GM21576 (cell line): ENCODE results near the gene FAM170B.

Experiments
- ATAC-seq: cut with Tn5 transposase; IDR thresholded peaks from one replicate; pipeline ENCODE4 v1.9.1; 2021; ENCODE audit warnings: mild to moderate bottlenecking, moderate library complexity; ENCODE audit not compliant: unreplicated experiment

Gene FAM170B

DNA sequence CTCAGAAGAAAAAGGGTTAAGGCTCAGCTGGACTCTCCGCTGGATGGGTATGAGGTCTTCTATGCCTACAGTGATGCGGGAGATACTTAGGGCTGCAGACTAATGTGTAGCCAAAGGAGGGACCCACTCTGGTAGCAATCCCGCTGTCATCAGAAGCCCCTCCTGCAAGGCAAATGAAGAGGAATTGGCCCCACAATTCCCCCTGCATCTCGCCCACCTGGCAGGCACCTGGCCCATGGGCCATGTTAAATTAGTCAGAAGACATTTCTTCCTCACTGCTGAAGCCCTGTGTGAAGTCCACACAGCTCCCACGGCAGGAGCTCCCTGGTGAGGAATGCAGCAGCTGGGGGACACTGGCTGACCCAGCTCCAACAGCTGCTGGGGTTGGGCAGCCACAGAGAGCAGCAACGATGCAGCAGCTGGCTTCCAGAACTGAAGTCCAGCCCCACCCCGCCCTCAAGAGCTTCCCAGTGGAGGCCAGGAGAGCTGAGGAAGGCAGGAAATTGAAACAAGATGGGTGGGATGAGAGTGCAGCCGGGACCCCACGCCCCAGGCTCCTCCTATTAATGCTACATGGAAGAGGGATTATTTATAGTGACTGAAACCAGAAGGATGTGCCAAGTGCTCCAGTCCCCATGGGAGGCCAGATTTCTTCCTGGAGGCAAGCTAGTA, 24.0 kb downstream of the FAM170B start:
- no peak for ATAC-seq

DNA sequence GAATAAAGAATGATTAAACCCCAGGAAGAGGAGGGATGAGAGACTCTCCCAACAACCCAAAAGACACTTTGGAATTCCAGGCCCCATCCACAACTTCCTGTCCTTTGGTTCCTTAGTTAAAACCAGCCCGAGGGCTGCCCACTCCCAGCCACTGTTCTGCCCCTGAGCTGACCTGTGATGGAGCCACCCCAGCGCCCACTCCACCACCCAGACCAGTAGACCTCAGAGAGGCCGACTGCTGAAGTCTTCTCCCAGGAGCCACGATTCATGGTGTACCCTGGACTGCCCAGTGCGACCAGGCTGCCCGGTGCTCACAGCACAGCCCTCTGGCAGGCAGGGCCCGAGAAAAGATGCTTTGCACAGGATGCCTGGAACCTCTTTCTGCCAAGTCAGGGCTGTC, 25.2 kb downstream of the FAM170B start:
- ATAC-seq, result no peak

DNA sequence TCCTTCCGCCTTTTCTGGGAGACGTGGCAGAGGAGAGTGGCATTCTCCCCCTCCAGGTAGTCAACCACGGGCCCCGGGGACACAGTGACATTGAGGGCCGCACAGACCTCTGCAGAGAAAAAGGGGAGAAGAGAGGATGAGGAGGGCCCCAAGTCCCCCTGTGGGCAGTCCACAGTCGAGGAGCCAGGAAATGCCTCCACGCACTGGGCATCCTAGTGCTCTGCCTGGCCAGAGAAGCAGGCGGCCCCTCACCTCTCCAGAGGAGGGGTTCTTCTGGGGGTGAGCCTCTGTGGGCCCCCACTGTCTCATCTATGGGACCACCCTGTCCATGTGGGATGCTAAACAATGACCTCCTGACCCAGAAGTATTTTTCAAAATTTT, 25.9 kb downstream of the FAM170B start:
- ATAC-seq, result no peak

DNA sequence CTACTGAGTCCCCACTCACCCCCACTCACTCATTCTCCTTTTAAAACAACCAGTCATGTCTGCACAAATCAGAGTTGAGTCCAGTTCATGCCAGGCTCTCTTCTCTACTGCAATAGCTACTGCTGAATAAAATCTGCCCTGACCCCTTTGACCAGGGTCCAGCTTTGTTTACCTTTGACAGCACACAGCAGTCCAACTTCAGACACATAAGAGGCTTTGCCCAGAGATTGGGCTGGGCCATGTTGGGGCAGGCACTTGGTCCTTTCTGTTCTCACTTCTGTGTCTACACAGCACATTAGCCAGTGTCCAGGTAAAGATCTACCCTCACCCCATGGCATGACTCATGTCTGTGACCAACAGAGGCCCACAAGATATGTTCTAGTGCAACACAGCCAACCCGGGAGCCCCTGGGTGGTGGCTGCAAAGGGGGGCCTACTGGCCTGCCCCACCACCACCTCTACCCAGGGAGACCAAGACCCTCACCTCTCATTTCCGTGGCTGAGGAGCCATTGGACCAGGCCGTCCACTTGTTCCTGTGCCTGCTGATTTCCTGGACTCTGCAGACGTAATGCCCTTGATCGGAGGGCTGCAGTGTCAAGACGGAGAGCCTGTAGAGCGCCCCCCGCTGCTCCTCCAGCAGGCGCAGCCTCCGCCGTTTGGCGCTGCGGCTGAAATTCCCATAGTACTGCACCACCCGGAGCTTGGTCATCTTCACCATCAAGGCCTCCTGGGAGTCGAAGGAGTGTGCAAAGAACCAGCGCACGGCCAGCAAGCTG, 26.5 kb downstream of the FAM170B start:
- ATAC-seq, result no peak

DNA sequence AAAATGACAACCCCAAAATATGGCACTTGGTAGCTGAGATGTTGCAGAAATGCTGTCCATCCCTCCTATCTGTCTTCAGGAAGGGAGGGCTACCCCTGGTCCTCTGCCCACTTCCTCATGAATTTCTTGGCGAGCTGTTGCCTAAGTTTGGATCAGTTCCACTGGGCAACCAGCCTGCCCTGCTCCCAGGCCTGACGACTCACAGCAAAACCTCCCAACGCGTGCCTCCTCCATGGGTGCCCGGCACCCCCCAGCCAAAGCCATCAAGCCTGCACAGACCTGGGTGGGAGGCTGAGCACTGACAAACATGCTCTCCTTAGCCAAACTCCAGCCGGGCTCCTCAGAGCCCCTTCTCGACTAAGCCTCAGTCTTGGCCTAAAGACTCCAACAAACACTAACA, 27.4 kb downstream of the FAM170B start:
- no peak for ATAC-seq

DNA sequence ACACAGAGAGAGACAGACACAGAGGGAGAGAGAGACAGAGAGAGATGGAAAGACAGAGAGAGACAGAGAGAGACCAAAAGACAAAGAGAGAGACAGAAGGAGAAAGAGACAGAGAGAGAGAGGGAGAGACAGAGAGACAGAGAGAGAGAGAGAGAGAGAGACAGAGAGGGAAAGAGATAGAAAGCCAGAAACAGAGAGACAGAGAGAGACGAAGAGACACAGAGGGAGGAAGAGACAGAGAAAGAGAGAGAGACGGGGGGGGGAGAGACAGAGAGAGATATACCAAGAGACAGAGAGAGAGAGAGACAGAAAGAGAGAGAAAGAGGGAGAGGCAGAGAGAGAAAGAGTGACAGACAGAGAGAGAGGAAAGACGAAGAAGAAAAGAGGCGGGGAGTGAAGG, 28.7 kb downstream of the FAM170B start:
- ATAC-seq, result no peak

DNA sequence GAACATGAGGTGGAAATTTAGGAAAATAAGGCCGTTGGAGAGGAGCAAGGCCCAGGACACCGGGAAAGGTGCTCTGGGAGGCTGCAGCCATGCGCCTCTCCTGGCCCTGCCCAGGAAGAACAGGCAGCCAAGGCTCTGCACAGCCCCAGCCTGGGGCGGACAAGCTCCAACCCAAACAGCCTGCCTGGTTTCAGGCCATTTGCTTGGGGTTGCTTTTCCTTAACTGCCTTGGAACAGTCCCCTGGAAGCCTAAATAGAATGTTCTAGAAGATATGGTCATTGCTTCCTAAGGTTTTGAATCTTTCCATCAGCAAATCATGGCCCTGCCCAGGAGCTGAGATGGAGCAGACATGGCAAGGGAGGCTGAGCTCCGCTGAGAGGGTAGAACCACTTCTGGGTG, 29.5 kb downstream of the FAM170B start:
- ATAC-seq, result no peak

DNA sequence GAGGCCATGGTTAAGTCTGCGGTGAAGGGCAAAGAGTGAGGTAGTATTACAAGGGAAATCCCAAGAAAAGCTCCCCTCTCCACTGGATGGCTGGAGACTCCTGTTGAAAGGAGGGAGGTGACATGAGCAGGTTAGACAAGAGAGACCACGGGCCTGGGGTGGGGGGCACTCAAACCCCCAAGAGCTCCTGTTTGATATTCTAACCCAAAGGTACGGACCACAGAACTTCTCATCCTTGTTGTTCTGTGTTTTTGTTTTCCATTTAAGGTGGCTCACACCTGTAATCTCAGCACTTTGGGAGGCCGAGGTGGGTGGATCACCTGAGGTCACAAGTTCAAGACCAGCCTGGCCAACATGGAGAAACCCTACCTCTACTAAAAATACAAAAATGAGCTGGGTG, 30.1 kb downstream of the FAM170B start:
- no peak for ATAC-seq

DNA sequence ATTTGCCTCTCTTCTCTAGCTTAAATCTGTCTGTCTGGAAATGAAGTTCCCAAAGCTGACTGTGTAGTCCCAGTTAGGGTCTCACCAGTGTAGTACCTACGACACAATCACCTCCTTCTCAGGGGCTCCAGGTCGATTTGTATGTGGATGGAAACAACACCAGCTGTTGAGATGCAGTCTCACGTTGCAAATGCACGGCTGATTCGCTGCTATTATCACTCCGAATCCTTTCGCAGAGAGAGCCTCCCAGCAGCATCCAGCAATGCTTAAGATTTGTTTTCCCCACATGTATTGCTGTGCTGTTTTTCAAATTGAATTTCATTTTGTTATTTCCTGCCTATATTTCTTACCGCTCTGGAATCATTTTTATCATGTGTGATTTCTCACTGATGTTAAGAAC, 34.8 kb downstream of the FAM170B start:
- no peak for ATAC-seq

DNA sequence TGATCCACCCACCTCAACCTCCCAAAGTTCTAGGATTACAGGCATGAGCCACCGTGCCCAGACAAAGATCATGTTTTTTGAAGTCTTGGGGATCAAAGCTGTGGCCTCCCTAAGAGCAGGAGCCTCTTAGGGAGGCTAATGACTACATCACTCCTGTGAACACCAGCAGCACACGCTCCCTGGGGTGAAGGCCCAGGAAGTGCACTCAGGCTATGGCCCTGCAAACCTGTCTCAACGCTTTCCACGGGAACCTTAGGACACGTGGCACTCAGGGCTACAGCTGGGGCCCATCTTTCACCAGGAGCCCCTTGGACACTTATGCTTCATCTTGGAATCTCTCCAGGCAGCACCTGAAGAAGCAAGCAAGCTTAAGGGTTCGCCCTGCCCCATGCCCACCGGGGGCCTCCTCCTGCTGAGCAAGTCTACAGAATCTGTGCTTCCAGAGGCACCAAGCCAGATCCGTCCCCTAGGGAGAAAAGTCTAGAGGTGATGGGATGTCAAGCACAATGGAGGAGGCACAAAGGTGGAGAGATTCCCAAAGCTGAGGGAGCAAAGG, 36.9 kb downstream of the FAM170B start:
- no peak for ATAC-seq

DNA sequence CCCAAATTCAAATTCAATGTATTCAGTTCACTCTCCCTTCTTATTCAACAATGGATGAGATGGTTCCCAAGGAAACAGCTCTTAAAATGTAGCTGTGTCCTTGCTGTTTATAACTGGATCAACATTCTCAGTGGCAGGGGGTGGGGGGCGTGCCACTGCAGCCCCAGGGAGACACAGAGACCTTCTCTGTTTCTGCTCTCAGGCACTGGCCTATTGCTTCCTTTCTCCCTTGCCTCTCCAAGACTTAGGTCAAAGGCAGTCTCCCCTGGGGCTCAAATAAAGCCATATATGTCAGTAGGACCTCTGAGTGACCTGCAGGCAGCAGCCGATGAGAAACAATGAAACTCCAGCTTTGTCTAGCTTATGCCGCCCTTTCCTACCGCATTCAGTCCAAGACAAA, 39.2 kb downstream of the FAM170B start:
- ATAC-seq, result no peak

DNA sequence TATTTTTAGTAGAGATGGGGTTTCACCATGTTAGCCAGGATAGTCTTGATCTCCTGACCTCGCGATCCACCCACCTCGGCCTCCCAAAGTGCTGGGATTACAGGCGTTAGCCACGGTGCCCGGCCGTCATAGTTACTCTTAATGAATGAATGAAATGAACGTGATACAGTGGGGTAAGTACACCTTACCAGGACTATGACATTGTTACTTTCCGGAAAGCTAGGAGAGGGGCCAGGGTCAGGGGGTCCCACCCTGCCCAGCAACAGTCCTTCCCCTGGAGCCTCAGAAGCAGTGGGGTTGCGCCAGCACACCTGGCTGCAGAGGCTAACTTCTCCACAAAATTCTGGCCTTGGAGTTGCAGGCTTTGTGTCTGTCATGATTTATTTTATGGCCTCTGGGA, 39.9 kb downstream of the FAM170B start:
- no peak for ATAC-seq

DNA sequence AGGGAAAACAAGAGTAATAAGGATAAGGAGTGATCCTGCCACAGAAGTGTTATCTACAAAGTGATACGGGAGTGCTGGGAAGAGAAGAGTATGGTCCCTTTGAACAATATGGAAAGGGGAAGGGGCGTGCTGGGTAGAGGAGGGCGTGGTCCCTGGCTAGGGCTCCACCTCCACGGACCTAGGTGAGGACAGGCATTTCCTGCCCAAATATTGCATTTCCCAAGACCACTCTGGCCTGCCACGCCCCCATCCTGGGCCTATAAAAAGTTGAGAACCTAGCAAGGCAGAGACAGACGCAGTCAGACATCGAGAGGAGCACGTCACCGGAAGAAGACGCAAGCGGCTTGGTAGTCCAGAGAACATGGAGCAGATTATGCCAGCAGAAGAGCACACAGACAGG, 41.3 kb downstream of the FAM170B start:
- ATAC-seq, result no peak

DNA sequence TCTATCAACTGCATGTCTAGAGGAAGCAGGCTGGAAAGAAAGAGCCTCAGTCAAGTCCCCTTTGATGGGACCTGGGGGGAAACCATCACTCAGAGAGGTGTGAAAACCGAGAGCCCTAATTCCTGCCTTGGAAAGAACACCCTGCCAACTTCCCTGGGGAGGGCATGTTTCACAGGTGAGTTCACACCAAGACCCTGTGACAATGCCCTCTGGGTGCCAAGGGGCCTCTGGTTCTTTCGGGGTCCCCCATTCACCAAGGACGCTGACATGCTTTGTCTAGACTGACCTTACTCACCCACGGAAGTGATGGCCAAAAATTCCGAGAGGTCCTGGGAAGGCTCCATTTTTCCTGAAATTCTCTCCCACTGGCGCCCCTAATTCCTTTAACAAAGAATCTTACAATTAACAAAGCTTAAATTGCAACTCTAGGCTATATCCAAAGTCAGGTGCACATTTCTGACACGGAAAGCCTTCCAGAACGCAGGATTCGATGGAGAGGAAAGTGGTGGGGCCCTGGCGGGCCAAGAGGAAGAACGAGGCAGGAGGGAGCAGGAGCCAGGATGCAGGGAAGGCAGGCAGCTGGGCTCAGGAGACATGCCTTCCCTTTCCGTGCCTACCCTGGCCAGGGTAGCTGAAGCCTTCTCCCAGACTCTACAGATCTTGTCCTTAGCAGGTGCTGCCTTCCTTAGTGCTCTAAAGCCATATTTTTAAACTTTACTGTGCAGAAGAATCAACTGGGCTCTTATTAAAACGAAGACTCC, 42.2 kb downstream of the FAM170B start:
- ATAC-seq, result no peak

DNA sequence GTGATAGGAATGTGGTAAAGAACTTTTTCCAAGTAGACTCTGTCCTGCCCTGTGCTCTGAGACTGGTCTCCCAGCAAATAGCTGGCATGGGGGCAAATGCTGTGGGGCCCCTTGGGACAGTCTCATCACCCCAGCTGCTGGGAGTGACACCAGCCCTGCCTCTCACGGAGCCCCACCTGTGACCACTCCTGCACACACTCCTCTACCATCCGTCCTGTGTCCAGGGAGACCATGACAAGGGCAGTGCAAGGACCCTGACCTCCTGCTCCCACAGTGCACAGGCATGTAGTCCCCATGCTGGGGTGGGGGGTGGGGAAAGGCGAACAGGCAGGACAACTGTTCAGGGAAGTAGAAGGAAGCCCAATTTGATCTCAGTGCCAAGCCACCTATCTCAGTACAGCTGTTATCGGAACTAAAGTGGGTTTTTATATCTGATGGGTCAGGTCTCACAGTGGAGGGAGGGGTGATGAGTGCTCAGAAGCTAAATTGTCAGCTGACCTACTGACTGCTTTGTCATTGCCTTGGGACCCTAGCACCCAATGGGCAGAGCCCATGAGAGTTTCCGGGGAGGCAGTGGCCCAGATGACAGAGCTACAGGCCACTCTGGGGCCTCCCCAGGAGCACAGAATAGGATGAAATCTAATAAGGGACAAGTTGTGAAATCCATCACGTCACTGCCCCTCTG, 43.0 kb downstream of the FAM170B start:
- no peak for ATAC-seq

DNA sequence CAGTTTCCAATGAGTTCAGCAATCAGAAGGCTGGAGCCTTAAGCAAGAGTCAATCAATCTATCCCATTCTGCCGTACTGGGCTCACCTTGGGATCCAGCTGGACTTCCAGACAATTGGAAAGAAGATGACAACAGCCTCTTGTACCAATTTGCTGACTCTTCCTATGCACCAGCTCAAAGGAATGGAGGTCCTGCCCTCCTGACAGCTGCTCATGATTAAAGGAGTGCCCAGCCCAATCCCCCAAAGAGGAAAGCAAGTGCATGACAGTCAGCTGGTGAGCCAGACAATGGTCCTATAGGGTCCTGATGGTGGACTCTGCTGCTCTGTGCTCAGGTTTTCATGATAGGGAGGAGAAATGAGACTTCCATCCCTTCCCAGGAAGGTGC, 43.6 kb downstream of the FAM170B start:
- ATAC-seq, result no peak

DNA sequence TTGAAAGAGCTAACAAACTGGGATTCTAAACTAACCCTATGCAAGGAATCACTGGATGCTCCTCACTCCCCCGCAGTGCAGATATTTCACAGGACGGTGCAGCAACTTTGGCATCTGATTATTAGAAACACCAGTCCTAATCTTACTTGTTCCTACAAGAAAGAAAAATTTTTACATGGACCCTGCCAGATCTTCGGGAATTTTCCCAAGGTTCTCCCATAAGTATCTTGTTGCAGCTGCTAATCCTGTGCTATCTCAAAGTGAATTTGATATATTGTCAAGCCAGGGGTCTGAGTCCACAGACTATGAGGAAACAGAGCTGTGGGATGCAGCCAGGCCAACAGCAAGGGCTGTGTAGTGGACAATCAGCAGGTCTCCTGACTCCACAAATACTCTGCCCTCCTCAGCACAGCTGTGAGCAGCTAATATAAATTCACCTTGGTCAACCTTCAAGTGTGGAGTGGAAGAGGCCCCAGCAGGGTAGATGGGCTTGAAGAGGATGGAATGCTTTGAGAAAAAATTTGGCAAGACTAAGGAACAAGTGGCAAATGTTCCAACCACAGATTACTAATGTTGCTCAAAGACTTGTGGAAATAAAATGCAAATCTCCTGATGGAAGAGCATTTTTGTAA, 44.1 kb downstream of the FAM170B start:
- no peak for ATAC-seq

DNA sequence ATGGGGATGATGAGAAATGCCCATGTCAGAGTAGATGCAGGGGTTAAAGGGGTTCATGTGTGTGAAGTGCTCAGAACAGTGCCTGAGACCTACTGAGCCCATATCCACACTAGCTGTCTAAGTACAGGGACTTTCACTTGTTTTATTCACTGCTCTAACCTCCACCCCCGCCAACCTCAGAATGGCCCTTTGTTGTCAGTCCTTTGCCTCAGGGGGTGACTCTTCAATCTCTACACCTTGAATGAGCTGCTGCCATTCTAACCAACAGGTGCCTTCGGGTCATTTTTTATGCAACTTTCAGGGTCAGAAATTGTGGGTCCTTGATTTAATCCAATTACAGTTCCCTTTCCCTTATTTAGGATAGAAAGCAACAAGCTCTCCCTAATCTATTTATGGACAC, 44.7 kb downstream of the FAM170B start:
- no peak for ATAC-seq

DNA sequence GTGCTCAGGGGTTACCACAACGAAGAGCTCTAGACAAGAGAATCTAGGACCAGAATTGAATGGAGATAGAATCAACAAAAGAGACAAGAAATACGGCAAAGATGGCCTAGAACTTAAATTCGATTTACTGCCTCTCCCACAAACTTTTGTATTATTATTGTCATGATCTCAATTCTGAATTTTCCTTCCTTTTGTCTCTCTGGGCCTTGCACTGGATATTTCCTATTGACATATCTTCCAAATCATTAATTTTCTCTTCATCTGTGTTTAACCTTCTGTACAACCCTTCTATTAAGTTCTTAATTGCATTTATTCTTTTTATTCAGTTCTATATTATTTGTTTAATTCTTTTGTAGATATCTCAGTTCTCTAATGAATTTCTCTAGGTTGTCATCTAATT, 46.9 kb downstream of the FAM170B start:
- no peak for ATAC-seq

DNA sequence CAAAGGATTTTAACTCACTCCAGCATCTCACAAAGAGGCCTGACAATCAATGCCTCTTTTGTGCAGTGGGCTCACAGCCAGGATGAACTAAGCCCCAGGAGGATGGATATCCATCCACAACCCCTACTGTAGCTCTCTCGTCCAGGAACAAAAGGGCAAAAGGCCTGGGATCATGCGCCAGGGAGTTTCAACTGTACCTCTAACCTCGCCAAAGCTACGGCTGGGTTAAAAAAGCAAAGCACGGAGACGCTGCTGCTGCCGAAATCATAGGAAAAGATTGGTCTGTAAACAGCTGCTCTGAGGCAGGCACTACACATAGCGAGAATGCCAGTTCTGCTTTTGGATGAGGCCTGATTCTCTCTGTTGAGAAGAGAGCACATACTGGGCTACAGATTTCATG, 50.6 kb downstream of the FAM170B start:
- no peak for ATAC-seq

DNA sequence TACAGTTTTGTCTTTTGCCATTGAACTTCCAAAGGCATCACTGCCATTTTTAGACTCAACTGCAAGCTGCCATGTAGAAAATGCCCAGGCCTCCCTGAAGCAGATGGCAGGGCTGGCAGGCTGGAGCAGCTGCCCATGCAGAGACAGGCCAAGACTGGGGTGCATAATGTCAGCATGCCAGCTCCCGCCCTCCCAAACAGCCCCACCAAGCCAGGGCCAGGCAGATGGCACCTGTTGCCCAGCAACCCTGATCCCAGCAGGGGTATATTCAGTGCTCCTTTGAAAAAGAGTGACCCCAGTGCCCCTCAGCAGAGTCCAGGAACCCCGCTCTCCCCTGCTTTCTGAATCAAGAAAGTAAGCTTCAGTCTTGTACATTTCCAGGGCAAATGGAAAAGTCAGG, 51.1 kb downstream of the FAM170B start:
- no peak for ATAC-seq
